ENCODE data around the gene THTPA.

The THTPA gene

DNA sequence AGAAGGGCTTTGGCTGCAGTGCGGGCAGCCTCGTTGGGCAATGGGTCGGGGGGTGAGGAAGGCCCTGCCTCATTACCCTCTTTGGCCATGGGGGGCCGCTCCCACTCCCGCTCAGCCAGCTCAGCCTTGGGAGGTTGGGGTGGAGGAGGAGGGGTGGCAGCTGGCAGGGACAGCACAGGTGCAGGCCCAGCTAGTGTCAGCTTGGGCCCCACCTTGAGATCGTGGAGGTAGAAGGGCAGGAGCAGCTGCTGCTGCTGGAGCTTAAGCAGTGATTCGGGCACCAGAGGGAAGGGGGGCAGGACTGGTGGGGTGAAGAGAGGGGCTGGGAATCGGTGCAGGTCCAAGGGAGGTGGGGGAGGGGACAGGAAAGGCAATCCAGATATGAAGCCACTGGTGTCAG lies 30.5 kb upstream of the THTPA start:
- Histone ChIP-seq H3K4me3 (ENCODE audit: control insufficient read depth in 1 of 7, extremely low read depth in 1 of 7, insufficient read depth in 4 of 7, low read depth in 2 of 7, low read length in 6 of 7) (no peak overlapping the region), H3K27ac (ENCODE audit: insufficient read depth in 1 of 2, low read depth in 1 of 2, low read length in 2 of 2, poor library complexity in 1 of 2, severe bottlenecking in 2 of 2) (no peak overlapping the region), H3K4me1 (ENCODE audit: control extremely low read depth in 1 of 4, control insufficient read depth in 4 of 4, insufficient read depth in 4 of 4, low read length in 3 of 4) (peaks cover 0 to 10% (median 4%) of the 10 kb centered on the region in 4 experiments), H3K27me3 (replicated peaks in 2 of 5; ENCODE audit: control insufficient read depth in 4 of 5, insufficient read depth in 5 of 5, low read length in 4 of 5) (no peaks in the 10 kb centered on the region), H3K9me3 (ENCODE audit: control extremely low read depth in 1 of 5, control insufficient read depth in 4 of 5, insufficient read depth in 2 of 5, low read depth in 1 of 5, low read length in 4 of 5) (no peaks in the 10 kb centered on the region), H3K36me3 (ENCODE audit: control insufficient read depth in 4 of 4, insufficient read depth in 4 of 4, low read length in 3 of 4) (peaks cover 0 to 7% (median 1%) of the 10 kb centered on the region in 4 experiments)
- DNase-seq: no peak
- WGBS (ENCODE audit: insufficient coverage): 100% methylated on average over 3 of the region's 8 CpGs
- POLR2A ChIA-PET: no interaction called here
- CTCF ChIA-PET: interaction anchor here (0.5 to 1.3 kb wide), 4 partner anchors 11 to 34 kb away, joined by 3 to 5 read pairs (median 4); no protein-coding TSS in a partner anchor

DNA sequence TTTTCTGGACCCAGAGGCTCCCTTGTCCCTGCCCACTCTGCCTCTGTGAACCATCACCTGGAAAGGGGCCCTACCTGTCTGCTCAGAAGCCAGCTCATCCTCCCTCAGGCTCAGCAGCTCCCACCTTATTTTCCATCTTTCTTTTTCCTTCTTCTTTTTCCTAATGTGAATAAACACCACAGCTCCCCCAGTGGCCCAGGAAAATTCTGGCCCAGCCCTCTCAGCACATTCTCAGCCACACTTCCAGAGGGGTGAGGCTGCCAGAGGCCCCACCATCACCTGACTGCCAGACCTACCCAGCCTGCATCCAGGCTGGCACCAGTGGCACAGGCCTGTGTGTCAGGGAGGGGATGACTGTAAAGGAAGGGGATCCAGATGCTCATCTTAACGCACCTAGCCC lies 27.5 kb upstream of the THTPA start:
- H3K9me3 ChIP-seq (ENCODE audit: control extremely low read depth in 1 of 5, control insufficient read depth in 4 of 5, insufficient read depth in 2 of 5, low read depth in 1 of 5, low read length in 4 of 5): no peaks in the 10 kb centered on the region
- H3K4me1 ChIP-seq (ENCODE audit: control extremely low read depth in 1 of 4, control insufficient read depth in 4 of 4, insufficient read depth in 4 of 4, low read length in 3 of 4): peaks cover 0 to 19% (median 14%) of the 10 kb centered on the region in 4 experiments
- WGBS (ENCODE audit: insufficient coverage): 100% methylated on average over 1 of the region's 1 CpG
- POLR2A ChIA-PET: no interaction called here
- DNase-seq: no peak
- H3K4me3 ChIP-seq (ENCODE audit: control insufficient read depth in 1 of 7, extremely low read depth in 1 of 7, insufficient read depth in 4 of 7, low read depth in 2 of 7, low read length in 6 of 7): no peak overlapping the region
- H3K36me3 ChIP-seq (ENCODE audit: control insufficient read depth in 4 of 4, insufficient read depth in 4 of 4, low read length in 3 of 4): peaks cover 0 to 7% (median 1%) of the 10 kb centered on the region in 4 experiments
- CTCF ChIA-PET: interaction anchor here (1.0 to 8.1 kb wide), 5 partner anchors 11 to 30 kb away, joined by 3 to 65 read pairs (median 6); partner anchors contain the start of gene THTPA
- H3K27me3 ChIP-seq (replicated peaks in 2 of 5; ENCODE audit: control insufficient read depth in 4 of 5, insufficient read depth in 5 of 5, low read length in 4 of 5): no peaks in the 10 kb centered on the region
- no peak overlapping the region for H3K27ac ChIP-seq (ENCODE audit: insufficient read depth in 1 of 2, low read depth in 1 of 2, low read length in 2 of 2, poor library complexity in 1 of 2, severe bottlenecking in 2 of 2)

DNA sequence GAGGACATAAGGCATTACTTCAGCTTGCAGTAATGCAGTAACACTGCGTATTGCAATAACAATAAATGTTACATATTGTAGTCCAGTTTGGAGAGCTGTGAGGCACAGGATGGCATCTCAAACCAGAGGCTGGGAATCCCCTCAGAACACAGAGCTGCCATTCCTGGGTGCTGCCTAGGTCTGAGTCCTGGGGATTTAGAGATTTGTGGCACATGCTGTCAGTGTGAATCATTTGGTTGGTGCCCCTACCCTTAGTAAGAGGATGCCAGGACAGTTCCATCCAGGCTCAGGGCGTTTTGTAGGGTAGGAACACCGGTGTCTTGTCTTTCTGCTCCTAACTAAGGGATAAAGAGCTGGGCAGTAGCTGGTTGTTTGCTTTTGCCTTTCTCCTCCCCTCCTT lies 27.1 kb upstream of the THTPA start:
- H3K4me1 ChIP-seq (ENCODE audit: control extremely low read depth in 1 of 4, control insufficient read depth in 4 of 4, insufficient read depth in 4 of 4, low read length in 3 of 4): peaks cover 0 to 19% (median 14%) of the 10 kb centered on the region in 4 experiments
- H3K4me3 ChIP-seq (ENCODE audit: control insufficient read depth in 1 of 7, extremely low read depth in 1 of 7, insufficient read depth in 4 of 7, low read depth in 2 of 7, low read length in 6 of 7): no peak overlapping the region
- no peak overlapping the region for H3K27ac ChIP-seq (ENCODE audit: insufficient read depth in 1 of 2, low read depth in 1 of 2, low read length in 2 of 2, poor library complexity in 1 of 2, severe bottlenecking in 2 of 2)
- CTCF ChIA-PET: interaction anchor here (1.0 to 8.1 kb wide), 8 partner anchors 11 to 45 kb away, joined by 3 to 65 read pairs (median 4); partner anchors contain the start of gene THTPA
- H3K27me3 ChIP-seq (replicated peaks in 2 of 5; ENCODE audit: control insufficient read depth in 4 of 5, insufficient read depth in 5 of 5, low read length in 4 of 5): no peaks in the 10 kb centered on the region
- DNase-seq: no peak
- POLR2A ChIA-PET: no interaction called here
- H3K36me3 ChIP-seq (ENCODE audit: control insufficient read depth in 4 of 4, insufficient read depth in 4 of 4, low read length in 3 of 4): peaks cover 0 to 7% (median 1%) of the 10 kb centered on the region in 4 experiments
- H3K9me3 ChIP-seq (ENCODE audit: control extremely low read depth in 1 of 5, control insufficient read depth in 4 of 5, insufficient read depth in 2 of 5, low read depth in 1 of 5, low read length in 4 of 5): no peaks in the 10 kb centered on the region
- 100% methylated on average over 1 of the region's 3 CpGs for WGBS (ENCODE audit: insufficient coverage)

- Histone ChIP-seq H3K4me3 (ENCODE audit: control insufficient read depth in 1 of 7, extremely low read depth in 1 of 7, insufficient read depth in 4 of 7, low read depth in 2 of 7, low read length in 6 of 7) (peak overlapping the region in 2 of 7 experiments; percentile 19 to 21), H3K27ac (ENCODE audit: insufficient read depth in 1 of 2, low read depth in 1 of 2, low read length in 2 of 2, poor library complexity in 1 of 2, severe bottlenecking in 2 of 2) (no peak overlapping the region), H3K36me3 (ENCODE audit: control insufficient read depth in 4 of 4, insufficient read depth in 4 of 4, low read length in 3 of 4) (peaks cover 0 to 6% (median 1%) of the 10 kb centered on the region in 4 experiments), H3K4me1 (ENCODE audit: control extremely low read depth in 1 of 4, control insufficient read depth in 4 of 4, insufficient read depth in 4 of 4, low read length in 3 of 4) (peaks cover 0 to 19% (median 14%) of the 10 kb centered on the region in 4 experiments), H3K9me3 (ENCODE audit: control extremely low read depth in 1 of 5, control insufficient read depth in 4 of 5, insufficient read depth in 2 of 5, low read depth in 1 of 5, low read length in 4 of 5) (no peaks in the 10 kb centered on the region), H3K27me3 (replicated peaks in 2 of 5; ENCODE audit: control insufficient read depth in 4 of 5, insufficient read depth in 5 of 5, low read length in 4 of 5) (no peaks in the 10 kb centered on the region)
- CTCF ChIA-PET: interaction anchor here (1.1 to 8.1 kb wide), 10 partner anchors 11 to 54 kb away, joined by 3 to 65 read pairs (median 4); partner anchors contain the start of genes AP1G2 and THTPA
- WGBS (ENCODE audit: insufficient coverage): 52% methylated on average over 9 of the region's 10 CpGs
- POLR2A ChIA-PET: interaction anchor here (0.7 kb wide), 1 partner anchor 209 kb away, joined by 3 read pairs; no protein-coding TSS in a partner anchor
- DNase-seq: peak; percentile 39 to 90 (median 79)
These were observed 25.6 kb upstream of the THTPA start for GRCh38 chr14:23530375-23531055.

GRCh38 chr14:23531391-23531790 lies 24.7 kb upstream of the THTPA start:
- 94% methylated on average over 12 of the region's 12 CpGs for WGBS (ENCODE audit: insufficient coverage)
- POLR2A ChIA-PET: no interaction called here
- Histone ChIP-seq H3K27ac (ENCODE audit: insufficient read depth in 1 of 2, low read depth in 1 of 2, low read length in 2 of 2, poor library complexity in 1 of 2, severe bottlenecking in 2 of 2) (no peak overlapping the region), H3K36me3 (ENCODE audit: control insufficient read depth in 4 of 4, insufficient read depth in 4 of 4, low read length in 3 of 4) (peaks cover 0 to 2% (median 1%) of the 10 kb centered on the region in 4 experiments), H3K4me1 (ENCODE audit: control extremely low read depth in 1 of 4, control insufficient read depth in 4 of 4, insufficient read depth in 4 of 4, low read length in 3 of 4) (peaks cover 0 to 19% (median 14%) of the 10 kb centered on the region in 4 experiments), H3K9me3 (ENCODE audit: control extremely low read depth in 1 of 5, control insufficient read depth in 4 of 5, insufficient read depth in 2 of 5, low read depth in 1 of 5, low read length in 4 of 5) (no peaks in the 10 kb centered on the region), H3K27me3 (replicated peaks in 2 of 5; ENCODE audit: control insufficient read depth in 4 of 5, insufficient read depth in 5 of 5, low read length in 4 of 5) (no peaks in the 10 kb centered on the region), H3K4me3 (ENCODE audit: control insufficient read depth in 1 of 7, extremely low read depth in 1 of 7, insufficient read depth in 4 of 7, low read depth in 2 of 7, low read length in 6 of 7) (no peak overlapping the region)
- no peak for DNase-seq
- CTCF ChIA-PET: interaction anchor here (1.1 to 8.1 kb wide), 5 partner anchors 10 to 55 kb away, joined by 3 to 65 read pairs (median 21); partner anchors contain the start of genes AP1G2 and THTPA

- Histone ChIP-seq H3K27ac (ENCODE audit: insufficient read depth in 1 of 2, low read depth in 1 of 2, low read length in 2 of 2, poor library complexity in 1 of 2, severe bottlenecking in 2 of 2) (no peak overlapping the region), H3K9me3 (ENCODE audit: control extremely low read depth in 1 of 5, control insufficient read depth in 4 of 5, insufficient read depth in 2 of 5, low read depth in 1 of 5, low read length in 4 of 5) (no peaks in the 10 kb centered on the region), H3K27me3 (replicated peaks in 2 of 5; ENCODE audit: control insufficient read depth in 4 of 5, insufficient read depth in 5 of 5, low read length in 4 of 5) (no peaks in the 10 kb centered on the region), H3K4me3 (ENCODE audit: control insufficient read depth in 1 of 7, extremely low read depth in 1 of 7, insufficient read depth in 4 of 7, low read depth in 2 of 7, low read length in 6 of 7) (no peak overlapping the region), H3K4me1 (ENCODE audit: control extremely low read depth in 1 of 4, control insufficient read depth in 4 of 4, insufficient read depth in 4 of 4, low read length in 3 of 4) (peaks cover 0 to 19% (median 15%) of the 10 kb centered on the region in 4 experiments), H3K36me3 (ENCODE audit: control insufficient read depth in 4 of 4, insufficient read depth in 4 of 4, low read length in 3 of 4) (no peaks in the 10 kb centered on the region)
- POLR2A ChIA-PET: interaction anchor here (1.2 kb wide), 1 partner anchor 31 kb away, joined by 3 read pairs; no protein-coding TSS in a partner anchor
- CTCF ChIA-PET: interaction anchor here (0.6 to 8.1 kb wide), 6 partner anchors 9 to 268 kb away, joined by 3 to 65 read pairs (median 12); partner anchors contain the start of gene THTPA
- 96% methylated on average over 6 of the region's 7 CpGs for WGBS (ENCODE audit: insufficient coverage)
- DNase-seq: no peak
These were observed 23.4 kb upstream of the THTPA start for GRCh38 chr14:23532658-23533057.

Data from common myeloid progenitor, CD34-positive (primary cell).